Lung (tissue), 12 donors: ENCODE measurements around the gene KIF3C. TPM values are rescaled to one million over a fixed set of nuclear protein-coding genes. Genes with fewer than 3 reads are reported as not detected.

Experiments used
- ATAC-seq: fragments of 200-7000 bp; cut with Tn5 transposase; one replicate; pipeline ENCODE4 v1.9.1; 2020; ENCODE audit warnings: moderate number of reproducible peaks; ENCODE audit not compliant: insufficient read depth, low FRiP score
- DNase-seq, 3 donors: peaks; one replicate each; pipeline ENCODE4 v3.0.0-alpha.2; 2013 to 2017
- H3K27ac ChIP-seq, 2 donors: one replicate each; pipeline ENCODE4 v1.5.1; 2013; ENCODE audit warnings: mild to moderate bottlenecking in 2 of 2, moderate library complexity in 2 of 2, control low read depth in 1 of 2, inconsistent platforms in 1 of 2, low read depth in 1 of 2, low read length in 1 of 2
- H3K27me3 ChIP-seq, 3 donors: one replicate each; pipeline ENCODE4 v1.5.1; 2013; ENCODE audit warnings: low read length in 2 of 3; ENCODE audit not compliant: control insufficient read depth in 3 of 3, insufficient read depth in 3 of 3
- H3K36me3 ChIP-seq, 4 donors: one replicate each; pipeline ENCODE4 v1.5.1; 2013; ENCODE audit warnings: low read length in 4 of 4, mild to moderate bottlenecking in 1 of 4, moderate library complexity in 1 of 4; ENCODE audit not compliant: control insufficient read depth in 4 of 4, insufficient read depth in 4 of 4
- H3K4me1 ChIP-seq, 5 donors: one replicate each; pipeline ENCODE4 v1.5.1; 2013; ENCODE audit warnings: low read length in 5 of 5, mild to moderate bottlenecking in 2 of 5, moderate library complexity in 1 of 5; ENCODE audit not compliant: control insufficient read depth in 5 of 5, insufficient read depth in 5 of 5
- H3K4me3 ChIP-seq: one replicate; pipeline ENCODE4 v1.5.1; 2013; ENCODE audit warnings: mild to moderate bottlenecking, control low read depth, moderate library complexity
- H3K9ac ChIP-seq, 2 donors: one replicate each; pipeline ENCODE4 v1.5.1; 2013; ENCODE audit warnings: low read length in 2 of 2, control low read depth in 1 of 2; ENCODE audit not compliant: insufficient read depth in 1 of 2
- H3K9me3 ChIP-seq, 4 donors: one replicate each; pipeline ENCODE4 v1.5.1; 2013; ENCODE audit warnings: low read length in 3 of 4, mild to moderate bottlenecking in 1 of 4, moderate library complexity in 1 of 4; ENCODE audit not compliant: control insufficient read depth in 4 of 4, insufficient read depth in 3 of 4
- CTCF ChIP-seq: IDR thresholded peaks from 2 replicates; pipeline ENCODE4 v1.5.1; 2012; ENCODE audit warnings: mild to moderate bottlenecking; ENCODE audit errors: control extremely low read depth, extremely low read depth
- whole genome bisulfite sequencing, 2 donors: extraction: QIAGEN DNeasy Blood & Tissue Kit; methylation state at CpG; one replicate each; pipeline ENCODE4 v1.1.7; 2013; 5-methylcytosine and 5-hydroxymethylcytosine counted together
- polyA plus RNA-seq, 2 donors: library from polyadenylated mRNA; stranded (reverse); fragments of 200-250 nt; gene quantifications; one replicate each; pipeline ENCODE4 v1.2.1, GENCODE V29; 2013
- total RNA-seq, 2 donors: library from RNA; depleted of rRNA in 1 of 2; stranded (reverse); fragments of >200 nt in 1 of 2; gene quantifications; one replicate each; pipeline ENCODE4 v1.2.1, GENCODE V29; 2014 to 2021
- donor health status: control.
- donor health status: control.
- donor health status: Bipolar disorder and iron deficiency.
- donor health status: healthy.
- donor health status: DM: yes; HTN: yes; CAD: no.

Gene KIF3C
- total and polyA plus RNA-seq, 4 donors: 1.1 to 6.2 (median 4.2) TPM

- no peak overlapping the region for H3K4me3 ChIP-seq
- H3K9me3 ChIP-seq: no peaks in the 10 kb centered on the region
- H3K27ac ChIP-seq: no peak overlapping the region
- H3K27me3 ChIP-seq: peaks cover 0 to 6% (median 0%) of the 10 kb centered on the region in 3 donors
- H3K36me3 ChIP-seq: no peaks in the 10 kb centered on the region
- no peaks in the 10 kb centered on the region for H3K4me1 ChIP-seq
- TF ChIP-seq CTCF: no peak
- no peak overlapping the region for H3K9ac ChIP-seq
- WGBS, 2 donors: 89% methylated on average over 5 of the region's 5 CpGs
- DNase-seq (no peak), ATAC-seq (no peak)
Measured at GRCh38 chr2:25887624-25888242, 94.6 kb downstream of the KIF3C start.

- H3K27ac ChIP-seq: no peak overlapping the region
- no peaks in the 10 kb centered on the region for H3K4me1 ChIP-seq
- no peaks in the 10 kb centered on the region for H3K9me3 ChIP-seq
- ATAC-seq: no peak
- no peak overlapping the region for H3K9ac ChIP-seq
- DNase-seq: no peak
- H3K4me3 ChIP-seq: no peak overlapping the region
- H3K27me3 ChIP-seq: peaks cover 0 to 7% (median 4%) of the 10 kb centered on the region in 3 donors
- H3K36me3 ChIP-seq: no peaks in the 10 kb centered on the region
- no peak for TF ChIP-seq CTCF
- 90 to 96% methylated on average over 2 of the region's 2 CpGs for WGBS, 2 donors
Measured at GRCh38 chr2:25885933-25886332, 96.4 kb downstream of the KIF3C start.

GRCh38 chr2:25881764-25882163 is 100.5 kb downstream of the KIF3C start:
- no peak for ATAC-seq
- H3K9ac ChIP-seq: no peak overlapping the region
- DNase-seq: no peak
- no peak overlapping the region for H3K27ac ChIP-seq
- peaks cover 0 to 11% (median 0%) of the 10 kb centered on the region in 5 donors for H3K4me1 ChIP-seq
- WGBS, 2 donors: 72 to 90% methylated on average over 4 of the region's 4 CpGs
- no peaks in the 10 kb centered on the region for H3K9me3 ChIP-seq
- peaks cover 0 to 14% (median 7%) of the 10 kb centered on the region in 3 donors for H3K27me3 ChIP-seq
- no peak overlapping the region for H3K4me3 ChIP-seq
- no peaks in the 10 kb centered on the region for H3K36me3 ChIP-seq
- no peak for TF ChIP-seq CTCF
